IPS-18a (cell line): ENCODE results near the gene CCDC148.
"Not testable (repeated sequence)": the region's sequence is repeated elsewhere in the genome, so short reads cannot be mapped to it uniquely, and the experiment has no call there.

Source experiments
- H3K27ac ChIP-seq: one replicate; pipeline ENCODE4 v1.5.1; 2013; ENCODE audit warnings: low read length
- H3K27me3 ChIP-seq: one replicate; pipeline ENCODE4 v1.6.1; 2013; ENCODE audit warnings: mild to moderate bottlenecking, low read length; ENCODE audit not compliant: control insufficient read depth, insufficient read depth
- H3K36me3 ChIP-seq: one replicate; pipeline ENCODE4 v1.6.1; 2013; ENCODE audit warnings: low read depth, low read length; ENCODE audit not compliant: control insufficient read depth
- H3K4me1 ChIP-seq: one replicate; pipeline ENCODE4 v1.6.1; 2013; ENCODE audit warnings: low read depth, low read length; ENCODE audit not compliant: control insufficient read depth
- H3K4me3 ChIP-seq: one replicate; pipeline ENCODE4 v1.5.1; 2013; ENCODE audit warnings: low read length
- H3K9ac ChIP-seq: one replicate; pipeline ENCODE4 v1.6.1; 2013; ENCODE audit warnings: mild to moderate bottlenecking, low read length, moderate library complexity
- H3K9me3 ChIP-seq: one replicate; pipeline ENCODE4 v1.6.1; 2013; ENCODE audit warnings: low read depth, low read length; ENCODE audit not compliant: control insufficient read depth

Gene CCDC148

GRCh38 chr2:158346032-158346431 lies 110.5 kb downstream of the CCDC148 start:
- H3K9ac ChIP-seq = no peak overlapping the region
- no peaks in the 10 kb centered on the region for H3K9me3 ChIP-seq
- H3K27me3 ChIP-seq = no peaks in the 10 kb centered on the region
- H3K4me1 ChIP-seq = peaks cover 13% of the 10 kb centered on the region
- H3K4me3 ChIP-seq = no peak overlapping the region
- H3K27ac ChIP-seq = no peak overlapping the region
- no peaks in the 10 kb centered on the region for H3K36me3 ChIP-seq

GRCh38 chr2:158339513-158339912 lies 117.0 kb downstream of the CCDC148 start:
- Histone ChIP-seq H3K9me3 (no peaks in the 10 kb centered on the region), H3K27ac (no peak overlapping the region), H3K9ac (no peak overlapping the region), H3K27me3 (no peaks in the 10 kb centered on the region), H3K36me3 (no peaks in the 10 kb centered on the region), H3K4me3 (no peak overlapping the region), H3K4me1 (peaks cover 10% of the 10 kb centered on the region)

- no peak overlapping the region for H3K4me3 ChIP-seq
- H3K4me1 ChIP-seq = no peaks in the 10 kb centered on the region
- H3K36me3 ChIP-seq = no peaks in the 10 kb centered on the region
- H3K27ac ChIP-seq = no peak overlapping the region
- H3K9ac ChIP-seq = no peak overlapping the region
- H3K27me3 ChIP-seq = no peaks in the 10 kb centered on the region
- no peaks in the 10 kb centered on the region for H3K9me3 ChIP-seq
Measured at GRCh38 chr2:158337018-158337417, 119.5 kb downstream of the CCDC148 start.

GRCh38 chr2:158331799-158332198 lies 124.8 kb downstream of the CCDC148 start:
- H3K4me3 ChIP-seq, H3K9ac ChIP-seq, H3K27me3 ChIP-seq, H3K36me3 ChIP-seq, H3K4me1 ChIP-seq, H3K9me3 ChIP-seq, H3K27ac ChIP-seq: not testable (repeated sequence)

DNA sequence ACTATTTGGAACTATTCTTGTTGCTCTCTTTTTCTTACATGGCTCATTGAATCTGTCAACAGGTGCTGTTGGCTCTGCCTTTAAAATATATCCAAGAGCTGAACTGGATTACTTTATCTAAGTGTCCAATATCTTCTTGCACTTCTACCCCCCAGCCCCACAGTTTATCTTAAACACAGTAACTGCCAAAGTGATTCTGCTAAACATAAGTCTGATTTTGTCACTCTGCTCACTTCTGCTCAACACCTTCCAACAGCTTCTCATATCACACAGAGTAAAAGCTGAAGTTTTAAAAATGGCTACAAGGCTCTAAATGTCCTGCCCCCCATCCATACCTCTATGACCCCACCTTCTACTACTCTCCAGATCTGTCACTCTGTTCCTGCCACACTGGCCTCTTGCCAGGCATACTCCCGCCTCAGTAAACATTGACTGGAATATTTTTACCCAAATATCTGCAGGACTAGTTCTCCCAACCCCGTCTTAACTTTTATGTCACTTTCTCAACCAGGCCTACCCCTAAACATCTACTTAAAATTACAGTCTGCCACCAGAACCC lies 130.7 kb downstream of the CCDC148 start:
- H3K27ac ChIP-seq = no peak overlapping the region
- H3K4me1 ChIP-seq = no peaks in the 10 kb centered on the region
- H3K9ac ChIP-seq = no peak overlapping the region
- H3K27me3 ChIP-seq = no peaks in the 10 kb centered on the region
- no peak overlapping the region for H3K4me3 ChIP-seq
- H3K9me3 ChIP-seq = no peaks in the 10 kb centered on the region
- H3K36me3 ChIP-seq = no peaks in the 10 kb centered on the region

- no peaks in the 10 kb centered on the region for H3K9me3 ChIP-seq
- no peaks in the 10 kb centered on the region for H3K27me3 ChIP-seq
- H3K9ac ChIP-seq = no peak overlapping the region
- H3K27ac ChIP-seq = no peak overlapping the region
- no peaks in the 10 kb centered on the region for H3K36me3 ChIP-seq
- no peak overlapping the region for H3K4me3 ChIP-seq
- H3K4me1 ChIP-seq = no peaks in the 10 kb centered on the region
Measured at GRCh38 chr2:158325031-158325781, 131.3 kb downstream of the CCDC148 start.

GRCh38 chr2:158323381-158323780 lies 133.2 kb downstream of the CCDC148 start:
- H3K4me3 ChIP-seq = no peak overlapping the region
- no peaks in the 10 kb centered on the region for H3K27me3 ChIP-seq
- H3K9me3 ChIP-seq = no peaks in the 10 kb centered on the region
- H3K4me1 ChIP-seq = peaks cover 3% of the 10 kb centered on the region
- no peak overlapping the region for H3K9ac ChIP-seq
- H3K27ac ChIP-seq = no peak overlapping the region
- no peaks in the 10 kb centered on the region for H3K36me3 ChIP-seq

- Histone ChIP-seq H3K27ac (no peak overlapping the region), H3K9me3 (no peaks in the 10 kb centered on the region), H3K27me3 (no peaks in the 10 kb centered on the region), H3K4me1 (peaks cover 12% of the 10 kb centered on the region), H3K9ac (no peak overlapping the region), H3K4me3 (no peak overlapping the region), H3K36me3 (no peaks in the 10 kb centered on the region)
Measured at GRCh38 chr2:158321264-158321663, 135.3 kb downstream of the CCDC148 start.

GRCh38 chr2:158319269-158319668 lies 137.3 kb downstream of the CCDC148 start:
- Histone ChIP-seq H3K4me3 (no peak overlapping the region), H3K9ac (no peak overlapping the region), H3K9me3 (no peaks in the 10 kb centered on the region), H3K27me3 (no peaks in the 10 kb centered on the region), H3K36me3 (no peaks in the 10 kb centered on the region), H3K27ac (no peak overlapping the region), H3K4me1 (peaks cover 12% of the 10 kb centered on the region)

GRCh38 chr2:158317642-158318041 lies 138.9 kb downstream of the CCDC148 start:
- H3K36me3 ChIP-seq = no peaks in the 10 kb centered on the region
- no peak overlapping the region for H3K9ac ChIP-seq
- H3K9me3 ChIP-seq = no peaks in the 10 kb centered on the region
- H3K4me1 ChIP-seq = peaks cover 12% of the 10 kb centered on the region
- no peak overlapping the region for H3K27ac ChIP-seq
- no peaks in the 10 kb centered on the region for H3K27me3 ChIP-seq
- no peak overlapping the region for H3K4me3 ChIP-seq

DNA sequence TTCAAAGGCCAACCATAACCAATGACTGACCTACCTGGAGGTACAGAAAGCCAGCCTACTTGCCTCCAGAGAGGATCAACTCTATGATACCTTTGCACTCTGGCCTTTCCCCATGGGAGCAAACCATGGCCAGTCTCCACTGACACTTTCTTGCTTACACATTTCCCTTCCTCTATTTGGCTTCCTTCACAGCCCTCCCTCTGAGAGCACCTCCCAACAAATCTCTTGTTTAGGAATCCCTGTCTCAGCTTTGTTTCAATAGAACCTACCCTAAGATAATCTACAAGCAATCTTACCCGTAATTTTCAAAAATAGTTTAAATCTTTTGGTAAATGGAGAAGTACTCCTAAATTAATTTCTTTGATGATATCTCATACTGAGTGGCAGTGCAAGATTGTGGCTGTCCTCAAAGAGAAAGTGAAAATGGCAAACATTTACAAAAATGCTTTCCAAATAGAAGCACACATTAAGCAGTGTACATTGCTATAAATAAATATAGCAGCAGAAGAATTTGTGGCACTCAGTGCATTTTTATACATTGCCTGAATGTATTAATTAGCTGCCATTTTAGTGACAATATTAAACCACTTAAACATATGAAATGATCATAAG lies 140.6 kb downstream of the CCDC148 start:
- Histone ChIP-seq H3K4me1 (peaks cover 12% of the 10 kb centered on the region), H3K27ac (no peak overlapping the region), H3K9ac (no peak overlapping the region), H3K9me3 (no peaks in the 10 kb centered on the region), H3K36me3 (no peaks in the 10 kb centered on the region), H3K4me3 (no peak overlapping the region), H3K27me3 (no peaks in the 10 kb centered on the region)

GRCh38 chr2:158315000-158315399 lies 141.6 kb downstream of the CCDC148 start:
- Histone ChIP-seq H3K27ac (no peak overlapping the region), H3K27me3 (no peaks in the 10 kb centered on the region), H3K36me3 (no peaks in the 10 kb centered on the region), H3K4me3 (no peak overlapping the region), H3K9me3 (no peaks in the 10 kb centered on the region), H3K4me1 (peaks cover 12% of the 10 kb centered on the region), H3K9ac (no peak overlapping the region)
